Prostate gland (tissue), 2 donors: ENCODE data around the gene PATL2.

ENCODE experiments used
- POLR2A ChIP-seq: fragments of 450-650 bp; IDR thresholded peaks from one replicate; pipeline ENCODE4 v1.6.1; 2016; ENCODE audit warnings: antibody characterized with exemption, mild to moderate bottlenecking
- POLR2AphosphoS5 ChIP-seq: sonication (generic); formaldehyde crosslinking; IDR thresholded peaks from one replicate; pipeline ENCODE4 v1.6.1; 2017; ENCODE audit warnings: antibody characterized with exemption
- TF ChIP-seq, protein P1 (sequence below), 4 experiments: fragments of 200-600 bp in 2 of 4; fragments of 450-650 bp in 2 of 4; sonication (generic) in 2 of 4; IDR thresholded peaks; 1 replicate in 3 of 4; 2 replicates in 1 of 4; pipeline ENCODE4 v1.5.1; 2016 to 2019; ENCODE audit warnings: antibody characterized with exemption in 4 of 4, mild to moderate bottlenecking in 2 of 4, moderate library complexity in 2 of 4

DNA sequence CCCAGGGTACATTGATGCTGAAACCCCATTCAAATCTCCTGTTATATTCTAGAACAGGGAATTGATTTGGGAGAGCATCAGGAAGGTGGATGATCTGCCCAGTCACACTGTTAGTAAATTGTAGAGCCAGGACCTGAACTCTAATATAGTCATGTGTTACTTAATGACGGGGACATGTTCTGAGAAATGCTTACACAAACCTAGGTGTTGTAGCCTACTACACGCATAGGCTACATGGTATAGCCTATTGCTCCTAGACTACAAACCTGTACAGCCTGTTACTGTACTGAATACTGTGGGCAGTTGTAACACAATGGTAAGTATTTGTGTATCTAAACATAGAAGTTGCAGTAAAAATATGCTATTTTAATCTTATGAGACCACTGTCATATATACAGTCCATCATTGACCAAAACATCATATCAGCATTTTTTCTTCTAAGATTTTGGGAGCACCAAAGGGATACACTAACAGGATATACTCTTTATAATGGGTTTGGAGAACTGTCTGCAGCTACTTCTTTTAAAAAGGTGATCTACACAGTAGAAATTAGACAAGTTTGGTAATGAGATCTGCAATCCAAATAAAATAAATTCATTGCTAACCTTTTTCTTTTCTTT, 6.0 kb upstream of the PATL2 start:
- TF ChIP-seq, protein P1, sequence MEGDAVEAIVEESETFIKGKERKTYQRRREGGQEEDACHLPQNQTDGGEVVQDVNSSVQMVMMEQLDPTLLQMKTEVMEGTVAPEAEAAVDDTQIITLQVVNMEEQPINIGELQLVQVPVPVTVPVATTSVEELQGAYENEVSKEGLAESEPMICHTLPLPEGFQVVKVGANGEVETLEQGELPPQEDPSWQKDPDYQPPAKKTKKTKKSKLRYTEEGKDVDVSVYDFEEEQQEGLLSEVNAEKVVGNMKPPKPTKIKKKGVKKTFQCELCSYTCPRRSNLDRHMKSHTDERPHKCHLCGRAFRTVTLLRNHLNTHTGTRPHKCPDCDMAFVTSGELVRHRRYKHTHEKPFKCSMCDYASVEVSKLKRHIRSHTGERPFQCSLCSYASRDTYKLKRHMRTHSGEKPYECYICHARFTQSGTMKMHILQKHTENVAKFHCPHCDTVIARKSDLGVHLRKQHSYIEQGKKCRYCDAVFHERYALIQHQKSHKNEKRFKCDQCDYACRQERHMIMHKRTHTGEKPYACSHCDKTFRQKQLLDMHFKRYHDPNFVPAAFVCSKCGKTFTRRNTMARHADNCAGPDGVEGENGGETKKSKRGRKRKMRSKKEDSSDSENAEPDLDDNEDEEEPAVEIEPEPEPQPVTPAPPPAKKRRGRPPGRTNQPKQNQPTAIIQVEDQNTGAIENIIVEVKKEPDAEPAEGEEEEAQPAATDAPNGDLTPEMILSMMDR (IDR thresholded peaks at IDR 0.05): no peak
- TF ChIP-seq POLR2A: no peak
- no peak for TF ChIP-seq POLR2AphosphoS5
